Gastrocnemius medialis (tissue), 4 donors: ENCODE results near the gene TGM2. TPM values are rescaled to one million over a fixed set of nuclear protein-coding genes. Genes with fewer than 3 reads are reported as not detected.

Experiments used
- ATAC-seq, 2 donors: fragments of 150-250 bp; one replicate each; pipeline ENCODE4 v1.9.1; 2016
- DNase-seq, 2 donors: peaks; one replicate each; pipeline ENCODE4 v3.0.0-alpha.2; 2019
- H3K27ac ChIP-seq, 4 donors: fragments of 200-600 bp; sonication (generic); 1 replicate in 1 of 4; 2 replicates in 3 of 4; pipeline ENCODE4 v1.5.1; 2016 to 2018; ENCODE audit warnings: mild to moderate bottlenecking in 2 of 4, moderate library complexity in 1 of 4
- H3K27me3 ChIP-seq, 3 donors: fragments of 200-600 bp; sonication (generic) in 2 of 3; 1 replicate in 1 of 3; 2 replicates in 2 of 3; pipeline versions ENCODE4 v1.5.1 to v1.6.0; 2016 to 2019; ENCODE audit warnings: mild to moderate bottlenecking in 1 of 3, moderate library complexity in 1 of 3
- H3K36me3 ChIP-seq, 2 donors: fragments of 200-600 bp; sonication (generic) in 1 of 2; one replicate each; pipeline ENCODE4 v1.5.1; 2017 to 2018
- H3K4me1 ChIP-seq, 2 donors: fragments of 200-600 bp; sonication (generic) in 1 of 2; one replicate each; pipeline ENCODE4 v1.5.1; 2016 to 2017; ENCODE audit warnings: mild to moderate bottlenecking in 2 of 2
- H3K4me3 ChIP-seq, 4 donors: fragments of 200-600 bp; sonication (generic) in 3 of 4; 1 replicate in 1 of 4; 2 replicates in 3 of 4; pipeline ENCODE4 v1.5.1; 2016 to 2019; ENCODE audit warnings: mild to moderate bottlenecking in 2 of 4
- H3K9me3 ChIP-seq, 3 donors: fragments of 200-600 bp; sonication (generic) in 2 of 3; 1 replicate in 1 of 3; 2 replicates in 2 of 3; pipeline ENCODE4 v1.5.1; 2016 to 2019
- CTCF ChIP-seq, 5 experiments: fragments of 450-650 bp in 3 of 5; fragments of 200-600 bp in 2 of 5; sonication (generic) in 2 of 5; IDR thresholded peaks in 4 of 5; conservative IDR thresholded peaks in 1 of 5; 1 replicate in 4 of 5; 2 replicates in 1 of 5; pipeline ENCODE4 v1.5.1; 2016 to 2019; ENCODE audit warnings: antibody characterized with exemption in 5 of 5, mild to moderate bottlenecking in 3 of 5, moderate library complexity in 3 of 5
- POLR2A ChIP-seq, 2 donors: fragments of 450-650 bp; IDR thresholded peaks; one replicate each; pipeline ENCODE4 v1.6.1; 2017; ENCODE audit warnings: antibody characterized with exemption in 2 of 2, mild to moderate bottlenecking in 2 of 2, moderate library complexity in 2 of 2
- in situ Hi-C, 4 donors: fragments of 200-750 bp; cut with MboI; loops; one replicate each; pipeline versions ENCODE4 v1.15.0 to v1.8.0; 2017; ENCODE audit warnings: low sequenced_read_pairs in 4 of 4
- intact Hi-C: fragments of 100-400 bp; cut with DNase I; formaldehyde crosslinking; loops from one replicate; pipeline ENCODE4 v1.15.1; 2023; ENCODE audit warnings: low total_unique reads
- total RNA-seq, 4 donors: library from RNA; depleted of rRNA; stranded (reverse); fragments of >200 nt; gene quantifications; one replicate each; pipeline versions ENCODE4 v1.1.0 to v1.2.3, GENCODE V29; 2016

TGM2 gene
- total RNA-seq, 4 donors from 2014 or later: 12.8 to 152 (median 58.4) TPM

DNA sequence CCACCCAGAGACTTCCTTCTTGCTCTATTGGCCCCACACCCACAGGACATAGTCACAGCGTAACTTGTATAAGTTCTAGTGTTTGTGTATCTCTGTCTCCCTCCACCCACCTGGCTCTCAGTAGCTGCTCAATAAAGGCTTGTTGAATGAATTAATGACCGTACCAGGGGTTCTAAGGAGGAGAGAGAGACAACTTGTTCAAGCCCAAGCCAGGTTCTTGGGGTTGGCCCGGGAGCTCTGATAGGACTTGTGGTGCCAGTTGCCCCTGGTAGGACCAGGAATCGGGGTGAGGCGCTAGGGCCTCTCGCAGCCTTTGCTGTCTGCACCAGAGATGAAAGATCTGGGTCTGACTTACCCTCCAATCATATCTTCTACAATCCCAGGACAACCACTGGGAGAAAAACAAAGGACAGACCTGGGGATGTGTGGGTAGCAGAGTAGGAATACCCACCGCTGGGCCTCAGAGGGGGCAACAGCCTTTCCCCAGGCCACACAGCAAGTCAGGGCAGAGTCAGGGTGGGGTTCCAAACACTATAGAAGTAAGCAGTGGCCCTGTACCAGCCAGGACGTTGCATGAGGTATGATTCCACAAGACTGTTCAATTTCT lies 5.3 kb upstream of the TGM2 start:
- H3K27ac ChIP-seq: no peak overlapping the region

DNA sequence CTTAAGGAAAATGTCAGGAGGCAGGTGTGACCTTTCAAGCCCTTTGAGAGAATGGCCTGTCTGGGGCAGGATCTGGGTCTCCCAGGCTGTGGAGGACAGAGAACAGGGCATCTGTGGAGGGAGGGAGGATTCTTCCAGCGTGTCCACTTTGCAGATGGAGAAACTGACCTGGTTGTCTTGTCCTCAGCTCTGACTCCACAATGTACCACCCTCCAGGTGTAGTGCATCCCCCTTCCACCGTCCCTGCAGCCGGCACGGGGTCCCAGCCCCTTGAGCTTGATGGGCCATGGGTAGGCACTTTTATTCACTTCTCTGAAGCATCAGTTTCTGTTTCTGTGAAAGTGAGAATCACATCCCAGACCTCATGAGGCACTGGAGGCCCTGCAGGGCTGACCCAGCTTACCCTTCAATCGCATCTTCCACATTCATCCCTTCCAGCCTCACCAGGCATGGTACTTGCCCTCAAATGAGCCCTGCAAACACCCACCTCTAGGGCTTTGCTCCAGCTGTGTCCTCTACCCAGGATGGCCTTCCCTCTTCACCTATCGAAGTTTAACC lies 4.6 kb upstream of the TGM2 start:
- Histone ChIP-seq H3K9me3 (no peaks in the 10 kb centered on the region), H3K36me3 (no peaks in the 10 kb centered on the region), H3K27ac (peak overlapping the region in 1 of 4 donors; percentile 43), H3K27me3 (no peaks in the 10 kb centered on the region), H3K4me3 (no peak overlapping the region), H3K4me1 (peaks cover 5 to 12% of the 10 kb centered on the region in 2 donors)
- ATAC-seq: no peak
- no peak for TF ChIP-seq CTCF (IDR thresholded peaks at IDR 0.05 in 4 of 5, conservative IDR thresholded peaks at IDR 0.05 in 1 of 5)
- TF ChIP-seq POLR2A (IDR thresholded peaks at IDR 0.05): no peak
- no peak for DNase-seq
- intact Hi-C loops (loop anchor here (2.0 to 10.0 kb wide), 3 partner anchors 51 to 415 kb away; partner anchors contain the start of gene VSTM2L), in situ Hi-C loops (loop anchor here in 3 of 4 donors (5.0 kb wide), 2 partner anchors 102 to 112 kb away; no protein-coding TSS in a partner anchor)

More for the DNA sequence above, 5.3 kb upstream of the TGM2 start:
- no peak for ATAC-seq
- peaks cover 5 to 10% of the 10 kb centered on the region in 2 donors for H3K4me1 ChIP-seq
- TF ChIP-seq CTCF (IDR thresholded peaks at IDR 0.05 in 4 of 5, conservative IDR thresholded peaks at IDR 0.05 in 1 of 5) (no peak), POLR2A (IDR thresholded peaks at IDR 0.05) (no peak)
- H3K9me3 ChIP-seq: no peaks in the 10 kb centered on the region
- intact Hi-C loops: no loop called here
- in situ Hi-C loops: no loop called here
- H3K27me3 ChIP-seq: no peaks in the 10 kb centered on the region
- no peak overlapping the region for H3K4me3 ChIP-seq
- DNase-seq: no peak
- H3K36me3 ChIP-seq: no peaks in the 10 kb centered on the region

DNA sequence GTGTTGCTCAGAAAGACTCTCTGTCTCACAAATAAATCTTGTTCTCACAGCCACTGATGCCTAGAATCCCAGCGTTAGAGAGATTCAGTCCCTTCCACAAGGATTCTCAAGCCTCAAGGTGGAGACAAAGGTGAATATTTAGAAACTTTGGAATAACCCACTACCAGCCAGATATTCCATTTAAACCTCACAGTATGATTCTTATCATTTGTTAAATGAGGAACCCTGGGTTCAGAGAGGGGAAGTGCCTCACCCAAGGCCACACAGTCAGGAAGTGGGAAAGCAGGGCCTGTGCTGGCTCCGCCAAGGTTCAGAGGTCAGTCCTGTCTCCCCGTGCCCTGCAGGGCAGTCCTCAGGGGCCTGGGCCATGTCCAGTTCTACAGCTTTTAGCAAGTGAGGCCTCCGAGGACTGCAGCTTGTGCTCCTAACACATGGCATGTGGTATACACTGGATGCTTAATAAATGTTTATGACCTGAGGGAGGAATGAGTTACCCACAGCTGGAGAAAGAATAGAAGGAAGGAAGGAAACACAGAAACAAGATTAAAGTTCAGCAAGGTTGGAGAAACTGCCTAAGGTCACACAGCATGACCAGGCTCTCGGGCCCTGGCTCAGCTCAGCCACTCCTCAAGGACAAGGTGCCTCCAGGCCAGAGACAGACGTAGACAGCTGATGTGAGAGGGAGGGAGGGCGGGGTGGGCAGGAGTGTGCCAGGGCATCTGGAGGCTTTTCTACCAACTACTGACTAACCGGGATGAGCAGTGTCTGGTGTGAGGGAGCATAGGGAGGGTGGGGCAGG lies 3.9 kb upstream of the TGM2 start:
- intact Hi-C loops: loop anchor here (2.0 to 10.0 kb wide), 3 partner anchors 52 to 414 kb away; partner anchors contain the start of gene VSTM2L

More for the DNA sequence above, 3.9 kb upstream of the TGM2 start:
- in situ Hi-C loops: loop anchor here in 3 of 4 donors (5.0 kb wide), 2 partner anchors 102 to 112 kb away; no protein-coding TSS in a partner anchor
- no peaks in the 10 kb centered on the region for H3K27me3 ChIP-seq
- H3K4me3 ChIP-seq: no peak overlapping the region
- ATAC-seq (peak in 1 of 2 donors; percentile 11), DNase-seq (no peak)
- H3K27ac ChIP-seq: peak overlapping the region; percentile 22 to 52 (median 44)
- peaks cover 11 to 19% of the 10 kb centered on the region in 2 donors for H3K4me1 ChIP-seq
- H3K9me3 ChIP-seq: no peaks in the 10 kb centered on the region
- no peak for TF ChIP-seq POLR2A (IDR thresholded peaks at IDR 0.05)
- no peak for TF ChIP-seq CTCF (IDR thresholded peaks at IDR 0.05 in 4 of 5, conservative IDR thresholded peaks at IDR 0.05 in 1 of 5)
- H3K36me3 ChIP-seq: no peaks in the 10 kb centered on the region
